ENCODE measurements around the gene ADD2. TPM values are rescaled to one million over a fixed set of nuclear protein-coding genes. Genes with fewer than 3 reads are reported as not detected.

Gene ADD2
- total RNA-seq, 1 donor from 2014 or later, result 3.2 TPM

DNA sequence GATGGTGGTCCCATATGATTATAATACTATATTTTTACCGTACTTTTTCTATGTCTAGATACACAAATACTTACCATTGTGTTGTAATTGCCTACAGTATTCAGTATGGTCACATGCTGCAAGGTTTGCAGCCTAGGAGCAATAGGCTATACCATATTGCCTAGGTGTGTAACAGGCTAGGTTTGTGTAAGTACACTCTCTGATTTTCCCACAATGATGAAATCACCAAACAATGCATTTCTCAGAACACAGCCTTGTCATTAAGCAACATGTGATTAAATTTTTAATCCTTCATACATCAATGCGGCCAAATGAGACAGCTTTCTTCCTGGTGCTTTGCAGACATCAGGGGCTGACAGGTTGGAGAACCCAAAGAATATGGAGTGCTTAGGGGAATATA is 37.3 kb downstream of the ADD2 start:
- DNase-seq (ENCODE audit: low spot score) (no peak), ATAC-seq (no peak)
- intact Hi-C loops (cut with DNase I), result no loop called here

DNA sequence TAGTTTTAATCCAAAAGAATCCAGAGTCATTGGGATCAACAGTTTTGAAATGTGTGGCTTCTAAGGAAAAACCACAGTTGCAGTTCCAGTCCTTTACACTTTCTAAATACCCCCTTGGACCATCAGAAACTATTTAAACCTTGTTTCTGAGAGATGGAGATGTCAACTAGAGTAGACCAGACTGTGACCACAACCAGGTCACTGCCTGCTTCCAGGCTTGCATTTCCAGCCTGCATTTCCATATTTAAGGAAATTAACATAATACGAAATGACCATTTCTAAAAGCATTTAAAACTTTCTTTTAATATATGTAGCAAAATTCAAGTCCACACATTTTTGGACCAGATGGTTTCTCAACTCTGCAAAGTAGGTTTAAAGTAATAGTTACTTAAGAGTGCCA is 38.4 kb downstream of the ADD2 start:
- no peak for DNase-seq (ENCODE audit: low spot score)
- ATAC-seq, result no peak
- intact Hi-C loops (cut with DNase I), result no loop called here

DNA sequence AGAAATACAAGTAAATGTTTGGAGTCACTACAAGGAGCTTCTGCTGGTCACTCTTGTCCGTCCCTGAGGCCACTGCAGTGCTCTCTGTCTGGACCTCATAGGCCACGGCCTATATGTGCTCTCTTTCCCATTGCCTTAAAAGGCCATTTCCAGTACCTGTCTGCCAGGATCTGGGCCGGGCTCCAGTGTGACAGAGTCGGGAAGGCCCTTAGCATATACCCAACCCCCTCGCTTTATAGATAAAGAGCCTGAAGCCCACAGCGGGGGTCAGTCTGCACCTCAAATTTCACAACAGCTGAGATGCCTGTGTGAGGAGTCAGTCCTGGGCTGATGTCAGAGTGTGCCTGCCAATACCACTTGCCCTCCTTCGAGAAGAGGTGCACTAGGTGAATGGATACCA is 39.9 kb downstream of the ADD2 start:
- intact Hi-C loops (cut with DNase I), result no loop called here
- ATAC-seq (no peak), DNase-seq (ENCODE audit: low spot score) (no peak)

DNA sequence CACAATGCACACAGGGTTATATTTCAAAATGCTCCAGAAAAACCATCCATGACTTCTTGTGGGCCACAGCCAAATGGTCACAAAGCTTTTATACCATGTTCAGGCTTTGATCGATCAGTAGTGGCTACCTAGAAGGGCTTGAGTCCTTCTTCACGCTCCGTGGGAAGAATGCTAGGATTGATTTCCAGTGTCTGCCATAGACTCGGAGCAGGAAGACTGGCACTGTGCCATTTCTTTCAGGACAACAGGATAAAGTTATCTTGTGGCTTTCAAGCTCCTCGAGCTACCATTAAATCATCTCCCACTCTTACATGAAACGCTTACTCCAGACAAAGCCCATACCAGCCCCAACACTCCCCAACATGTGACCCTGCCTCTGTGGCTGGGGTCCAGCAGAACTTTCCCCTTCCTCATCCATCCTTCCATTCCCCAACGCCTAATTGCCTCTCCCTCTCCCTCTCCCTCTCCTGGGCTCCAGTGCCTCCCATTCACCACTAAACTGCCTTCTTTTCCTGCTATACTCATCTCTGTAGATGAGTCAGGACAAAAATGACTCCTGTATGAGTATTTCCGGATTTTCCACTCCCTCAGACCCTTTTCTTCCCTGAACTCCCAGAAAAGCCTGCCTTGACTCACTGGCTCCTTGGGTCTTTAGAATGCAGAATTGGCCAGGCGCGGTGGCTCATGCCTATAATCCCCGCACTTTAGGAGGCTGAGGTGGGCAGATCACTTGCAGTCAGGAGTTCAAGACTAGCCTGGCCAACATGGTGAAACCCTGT is 40.9 kb downstream of the ADD2 start:
- intact Hi-C loops (cut with DNase I), result no loop called here
- ATAC-seq, result no peak
- DNase-seq (ENCODE audit: low spot score), result no peak

DNA sequence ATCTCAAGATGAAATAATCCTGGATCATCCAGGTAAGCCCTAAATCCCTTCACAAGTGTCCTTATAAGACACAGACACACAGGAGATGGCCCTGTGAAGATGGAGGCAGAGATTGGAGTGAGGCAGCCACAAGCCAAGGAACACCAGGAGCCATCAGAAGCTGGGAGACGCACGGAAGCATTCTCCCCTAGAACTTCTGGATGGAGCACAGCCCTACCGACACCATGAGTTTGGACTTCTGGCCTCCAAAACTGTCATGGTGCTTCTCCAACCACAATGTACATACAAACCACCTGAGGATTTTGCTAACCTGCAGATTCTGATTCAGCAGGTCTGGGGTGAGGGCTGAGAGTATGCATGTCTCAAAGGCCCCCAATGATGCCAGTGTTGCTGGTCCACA is 42.5 kb downstream of the ADD2 start:
- ATAC-seq, result no peak
- intact Hi-C loops (cut with DNase I), result no loop called here

DNA sequence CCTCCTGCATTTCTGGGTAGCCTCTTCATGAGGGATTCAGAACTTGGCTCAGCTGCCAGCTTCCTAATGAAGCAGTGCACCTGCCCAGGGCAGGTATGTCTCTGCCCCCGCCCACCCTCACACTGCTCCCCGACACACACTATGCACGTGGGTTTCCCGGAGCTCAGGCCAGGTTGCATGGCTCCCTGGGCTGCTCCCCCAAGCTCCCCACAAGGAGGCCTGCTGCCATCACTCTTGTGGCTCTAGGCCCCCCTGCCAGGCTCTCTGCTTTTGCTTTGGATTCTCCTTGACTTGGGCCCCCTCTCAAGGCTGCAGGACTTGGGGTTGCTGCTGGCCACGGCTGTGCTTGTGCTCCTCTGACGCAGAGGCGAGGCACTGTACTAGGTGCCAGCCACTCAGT is 43.6 kb downstream of the ADD2 start:
- no peak for ATAC-seq
- intact Hi-C loops (cut with DNase I), result no loop called here
- DNase-seq (ENCODE audit: low spot score), result no peak

More for the DNA sequence above, 42.5 kb downstream of the ADD2 start:
- DNase-seq (ENCODE audit: low spot score), result no peak

DNA sequence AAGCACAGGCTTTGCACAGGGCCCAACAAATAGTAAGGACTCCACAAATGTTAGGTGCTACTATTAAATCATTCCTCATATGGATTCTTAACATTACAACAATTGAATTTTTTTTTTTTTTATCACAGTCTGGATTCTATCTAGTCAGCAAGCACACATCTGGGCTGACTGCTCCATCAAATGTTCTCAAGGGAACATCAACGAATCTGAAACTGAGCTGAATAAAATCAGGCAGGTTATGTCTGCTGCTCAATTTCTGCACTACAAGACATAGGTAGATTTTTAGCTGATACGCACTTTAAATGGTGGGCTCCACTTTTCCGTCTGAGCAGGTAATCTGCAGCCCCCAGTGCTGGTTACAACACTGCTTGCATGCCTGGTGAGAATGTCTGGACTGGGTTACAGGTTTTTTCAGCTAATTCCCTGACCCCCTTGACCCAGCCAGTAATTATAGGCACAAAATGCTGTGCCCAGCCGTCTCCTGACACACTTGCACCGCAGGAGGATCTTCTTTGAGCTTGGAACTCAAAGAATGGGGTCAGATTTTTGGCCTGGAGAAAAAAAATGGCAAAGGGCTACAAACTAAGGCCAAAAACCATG is 44.6 kb downstream of the ADD2 start:
- intact Hi-C loops (cut with DNase I), result no loop called here
- DNase-seq (ENCODE audit: low spot score), result no peak
- no peak for ATAC-seq

DNA sequence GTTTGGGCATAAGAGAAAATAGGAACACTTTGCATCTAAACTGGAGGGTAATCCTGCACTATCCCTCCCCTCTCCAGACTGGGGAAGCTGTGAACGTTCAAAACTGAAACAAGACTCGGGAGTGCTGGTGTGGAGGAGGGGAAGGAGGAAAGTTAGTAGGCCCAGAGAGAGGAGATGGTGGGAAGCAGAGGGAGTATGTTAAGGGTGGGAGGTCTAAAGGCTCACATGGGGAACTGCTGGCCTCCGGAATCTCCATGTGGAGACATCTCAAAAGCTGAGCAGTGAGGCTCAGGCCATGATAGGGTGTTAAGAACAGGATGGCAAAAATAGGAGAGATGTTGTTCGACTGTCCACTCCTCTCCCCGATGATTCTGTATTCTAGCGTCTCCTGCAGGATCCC is 47.9 kb downstream of the ADD2 start:
- no peak for ATAC-seq
- intact Hi-C loops (cut with DNase I), result no loop called here

DNA sequence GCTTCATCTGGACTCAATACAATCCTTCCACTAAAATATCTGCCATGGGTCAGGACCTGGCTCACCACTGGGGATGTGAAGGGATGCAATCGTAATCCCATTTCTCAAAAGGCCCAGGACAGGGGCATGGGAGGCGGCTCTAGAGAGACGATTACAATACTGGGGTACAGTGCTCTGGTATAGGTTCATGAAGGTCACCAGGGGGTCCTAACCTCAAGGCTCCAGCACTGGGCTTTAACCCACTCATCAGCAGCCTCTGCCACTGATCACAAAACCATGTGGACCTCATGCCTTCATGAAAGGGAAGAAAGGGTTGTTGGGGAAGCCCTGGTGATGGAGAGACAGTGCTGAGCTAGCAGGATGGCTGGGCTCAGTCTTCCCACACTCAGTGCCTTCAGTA is 48.8 kb downstream of the ADD2 start:
- DNase-seq (ENCODE audit: low spot score), result no peak
- ATAC-seq, result no peak
- intact Hi-C loops (cut with DNase I), result no loop called here

More for the DNA sequence above, 47.9 kb downstream of the ADD2 start:
- no peak for DNase-seq (ENCODE audit: low spot score)

DNA sequence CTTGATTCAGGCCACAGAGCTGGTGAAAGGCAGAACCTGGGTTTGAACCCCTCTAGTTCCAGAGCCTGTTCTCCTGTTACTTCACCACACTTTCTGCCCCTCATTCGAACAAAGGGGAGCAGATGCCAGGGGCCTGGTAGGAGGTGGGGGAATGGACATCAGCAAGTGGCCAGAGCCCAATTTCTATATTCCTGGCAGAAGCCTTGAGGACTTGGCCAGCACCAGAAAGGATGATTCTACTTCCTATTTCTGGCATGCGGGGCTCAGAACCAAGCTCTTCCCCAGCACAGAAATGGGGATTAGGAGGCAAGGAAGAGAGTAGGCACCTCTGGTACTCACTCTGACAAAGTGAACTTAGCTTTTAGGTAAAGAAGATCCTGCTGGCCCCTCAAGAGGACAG is 49.3 kb downstream of the ADD2 start:
- DNase-seq (ENCODE audit: low spot score) (no peak), ATAC-seq (no peak)
- intact Hi-C loops (cut with DNase I), result no loop called here

DNA sequence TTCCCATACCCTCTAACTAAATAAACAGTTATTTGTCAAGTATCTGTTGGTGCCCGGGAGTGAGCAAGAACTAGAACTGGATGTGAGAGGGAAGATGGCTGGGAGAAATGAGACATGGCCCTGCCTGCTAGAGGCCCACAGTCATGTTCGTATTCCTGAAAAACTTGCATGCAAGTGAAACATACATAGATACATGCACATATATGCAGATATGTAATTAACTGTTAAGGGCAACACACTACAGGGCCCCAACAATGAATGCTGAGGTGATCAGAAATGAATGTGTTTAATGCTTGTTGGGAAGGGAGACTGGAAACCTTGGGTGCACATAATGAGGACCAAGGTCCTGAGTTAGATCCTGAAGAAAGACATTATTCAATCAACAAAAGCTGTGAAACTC is 49.8 kb downstream of the ADD2 start:
- ATAC-seq, result no peak
- intact Hi-C loops (cut with DNase I), result no loop called here
- DNase-seq (ENCODE audit: low spot score), result no peak

DNA sequence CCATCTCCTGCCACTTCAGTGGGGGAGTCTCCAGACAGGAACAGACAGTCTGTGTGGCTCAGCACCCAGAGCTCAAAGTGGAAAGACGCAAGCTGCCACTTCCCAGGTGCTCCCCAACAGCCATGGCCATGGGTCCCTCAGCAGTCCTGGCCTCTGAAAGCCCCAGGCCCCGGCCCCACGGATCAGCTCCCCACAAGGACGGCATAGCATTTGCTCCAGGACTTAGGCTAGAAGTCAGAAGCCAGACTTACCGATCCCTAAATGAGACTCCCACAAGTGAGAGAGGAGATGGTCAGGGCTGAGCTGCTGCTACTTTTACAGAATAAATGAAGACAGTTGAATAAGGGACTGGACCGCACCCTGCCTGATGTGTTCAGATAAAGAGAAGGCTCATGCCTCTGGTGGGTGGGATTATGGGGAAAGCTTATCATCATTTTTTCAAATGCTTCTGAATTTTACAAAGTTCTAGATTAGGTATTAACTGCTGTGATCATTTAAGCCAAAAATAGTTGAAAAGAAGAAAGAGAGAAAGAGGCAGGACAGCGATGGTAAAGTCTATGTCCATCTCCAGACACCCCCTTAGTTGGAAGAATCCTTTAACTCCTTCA is 50.5 kb downstream of the ADD2 start:
- no peak for ATAC-seq
- DNase-seq (ENCODE audit: low spot score), result no peak
- intact Hi-C loops (cut with DNase I), result no loop called here

DNA sequence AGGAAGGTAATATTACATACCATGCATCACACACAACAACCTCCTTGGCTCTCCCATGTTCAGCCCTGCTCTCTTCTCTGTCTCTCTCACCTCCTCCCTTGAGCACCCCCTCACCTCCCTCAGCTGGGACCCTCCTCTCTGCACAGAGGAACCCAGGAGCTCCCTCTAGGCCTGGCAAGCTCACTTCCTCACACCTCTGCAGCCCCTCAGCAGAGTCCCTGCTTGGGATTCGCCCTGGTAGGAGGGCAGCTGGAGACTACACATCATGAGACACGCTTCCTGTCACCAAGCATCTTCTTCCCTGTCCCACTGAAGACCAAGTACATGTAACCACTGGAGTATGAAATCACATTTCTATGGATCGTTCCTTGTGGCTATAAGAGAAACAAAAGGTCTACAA is 51.0 kb downstream of the ADD2 start:
- no peak for DNase-seq (ENCODE audit: low spot score)
- intact Hi-C loops (cut with DNase I), result no loop called here
- ATAC-seq, result no peak

DNA sequence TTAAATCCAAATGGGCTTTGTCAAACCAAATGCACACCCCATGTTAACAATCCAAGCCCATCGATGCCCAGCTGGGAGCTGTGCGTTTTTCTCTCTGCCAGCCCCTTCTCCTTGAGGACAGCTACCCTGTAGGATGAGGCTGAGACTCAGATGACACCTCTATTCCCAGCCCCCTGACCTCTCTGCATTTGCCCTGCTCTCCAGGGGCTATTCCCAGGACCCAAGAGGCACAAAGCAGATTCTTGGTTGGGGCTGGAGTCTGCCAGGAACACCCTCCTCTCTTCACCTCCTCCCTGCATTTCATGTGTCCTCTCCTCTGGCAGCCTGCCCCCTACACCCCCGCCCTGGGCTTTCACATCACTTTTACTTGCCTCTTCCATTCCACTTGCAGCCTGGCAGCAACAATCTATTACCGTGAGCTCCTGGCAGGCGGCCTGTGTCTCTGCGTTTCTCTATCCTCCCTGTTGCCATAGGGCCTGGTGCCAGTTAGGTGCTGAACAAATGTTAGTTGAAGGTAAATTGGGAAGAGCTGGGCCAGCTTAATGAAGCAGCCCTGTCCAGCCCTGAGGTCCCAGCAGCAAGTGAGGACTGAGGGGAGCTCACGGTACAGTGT is 51.8 kb downstream of the ADD2 start:
- intact Hi-C loops (cut with DNase I), result no loop called here
- ATAC-seq (no peak), DNase-seq (ENCODE audit: low spot score) (no peak)

DNA sequence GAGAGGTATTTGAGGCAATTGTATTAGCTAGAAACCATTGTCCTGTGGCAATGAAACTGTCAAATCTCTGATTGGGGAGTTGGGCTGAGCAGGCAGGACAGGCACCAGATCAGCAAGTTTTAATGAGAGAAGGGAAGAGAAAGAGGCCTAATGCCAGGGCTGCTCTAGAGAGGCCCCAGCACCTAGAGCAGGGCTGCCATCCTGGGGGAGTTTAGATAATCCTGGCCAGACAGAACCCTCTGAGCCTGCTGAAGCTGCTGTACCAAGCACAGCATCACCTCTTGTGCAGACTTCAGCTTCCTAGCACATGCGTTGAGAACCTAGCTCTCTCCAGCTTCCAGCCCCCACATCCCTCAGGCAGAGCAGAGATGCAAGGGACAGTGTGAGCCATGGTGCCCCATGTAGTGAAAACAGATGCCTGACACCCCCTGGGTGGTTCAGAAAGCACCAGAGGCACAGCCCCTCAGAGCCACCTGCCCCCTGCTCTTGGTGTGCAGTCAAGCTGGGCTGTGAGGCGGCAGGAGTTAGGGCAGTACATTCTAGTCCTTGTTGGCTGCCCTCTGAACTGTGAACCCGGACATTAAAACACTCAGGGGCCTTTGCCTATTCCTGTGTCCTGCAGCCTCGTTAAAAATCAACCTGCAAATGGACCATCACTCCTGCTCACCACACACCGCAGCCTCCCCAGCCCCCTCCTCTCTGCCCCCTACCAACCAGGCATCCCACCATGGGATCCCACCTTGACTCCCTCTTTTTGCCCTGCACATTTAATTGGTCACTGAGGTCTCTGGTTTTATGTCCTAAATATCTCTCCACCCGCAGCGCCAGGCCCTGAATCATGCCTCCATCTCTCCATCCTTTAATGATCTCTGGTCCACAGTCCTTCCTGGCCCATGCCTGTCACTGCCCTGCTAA is 52.7 kb downstream of the ADD2 start:
- intact Hi-C loops (cut with DNase I), result no loop called here
- no peak for DNase-seq (ENCODE audit: low spot score)
- ATAC-seq, result no peak

DNA sequence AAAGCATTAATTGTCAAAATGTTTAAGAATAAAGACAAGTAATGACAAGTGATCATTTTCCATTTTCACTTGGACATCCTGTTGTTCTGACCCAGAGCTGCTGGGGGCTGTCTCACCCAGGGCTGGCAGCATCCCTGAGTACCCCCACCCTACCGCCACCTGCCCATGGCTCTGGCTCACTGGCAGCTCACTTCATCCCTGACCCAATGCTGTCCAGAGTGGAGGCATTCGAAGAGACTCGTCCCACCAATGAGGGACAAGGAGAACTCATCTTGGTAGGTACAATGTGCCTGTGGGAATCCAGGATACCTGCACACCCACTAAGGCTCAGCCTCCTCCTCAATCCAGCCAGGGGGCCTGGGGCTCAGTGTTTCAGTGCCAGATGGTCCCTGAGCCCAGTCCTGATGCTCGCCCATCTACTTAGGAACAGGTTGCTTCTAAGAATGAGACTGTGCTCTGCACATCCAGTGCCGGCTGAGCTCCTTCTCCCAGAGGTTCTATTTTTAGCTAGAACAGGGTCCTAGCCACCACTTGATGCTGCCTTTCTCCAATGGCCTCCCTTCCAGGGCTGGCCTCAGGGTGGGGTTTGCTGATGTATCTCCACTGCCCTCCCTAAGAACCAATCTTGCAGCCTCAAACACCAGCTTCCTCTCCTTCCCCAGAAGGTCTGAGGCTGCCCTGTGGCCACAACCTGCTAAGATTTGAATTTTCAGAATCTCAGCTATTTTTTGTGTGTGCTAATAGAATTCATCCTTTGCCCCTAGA is 53.7 kb downstream of the ADD2 start:
- ATAC-seq (no peak), DNase-seq (ENCODE audit: low spot score) (no peak)
- intact Hi-C loops (cut with DNase I), result no loop called here

DNA sequence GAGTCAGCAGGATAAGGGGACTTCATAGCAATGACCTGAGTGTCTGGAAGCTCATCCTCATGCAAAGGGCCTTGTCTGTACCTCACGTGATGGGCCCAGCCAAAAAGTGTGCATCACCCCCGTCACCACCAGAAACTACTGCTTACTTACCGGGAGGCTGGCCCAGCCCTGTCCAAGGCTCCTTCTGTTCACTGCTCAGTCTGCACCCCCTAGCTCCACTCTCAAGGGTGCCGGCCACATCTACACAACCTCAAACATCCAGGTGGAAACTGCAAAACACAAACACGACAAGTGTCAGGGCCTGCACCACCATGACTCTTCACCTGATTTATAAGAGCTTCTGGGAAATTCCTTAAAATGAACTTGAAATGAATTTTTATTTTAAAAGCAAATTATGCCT is 55.1 kb downstream of the ADD2 start:
- DNase-seq (ENCODE audit: low spot score), result no peak
- ATAC-seq, result no peak
- intact Hi-C loops (cut with DNase I), result no loop called here

DNA sequence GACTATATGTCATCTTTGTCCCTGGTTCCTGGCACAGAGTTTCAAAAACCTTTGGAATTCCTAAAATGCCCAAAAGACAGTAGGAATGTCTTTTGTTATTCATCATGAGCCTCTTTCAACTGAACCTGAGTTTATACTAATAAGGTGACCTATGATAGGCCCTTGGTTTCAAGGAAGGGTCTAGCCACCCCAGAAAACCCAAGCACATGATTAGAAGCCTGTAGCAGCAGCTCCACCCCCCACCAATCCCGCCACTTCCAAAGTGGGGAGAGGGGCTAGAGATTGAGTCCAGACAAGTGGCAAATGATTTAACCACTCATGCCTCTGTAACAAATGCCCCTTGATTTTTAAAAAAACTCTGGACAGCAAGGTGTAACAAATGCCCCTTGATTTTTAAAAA is 56.8 kb downstream of the ADD2 start:
- ATAC-seq (no peak), DNase-seq (ENCODE audit: low spot score) (no peak)
- intact Hi-C loops (cut with DNase I), result no loop called here
